HUES6 (cell line): Measurements from ENCODE around the gene C5orf15.
"Not testable (repeated sequence)": the region's sequence is repeated elsewhere in the genome, so short reads cannot be mapped to it uniquely, and the experiment has no call there.

Experiments
- H3K27ac ChIP-seq: 2 replicates; pipeline ENCODE4 v1.7.0; 2013; ENCODE audit warnings: low read depth, mild to moderate bottlenecking, low read length, inconsistent platforms
- H3K27me3 ChIP-seq: 2 replicates; pipeline ENCODE4 v1.6.1; 2013; ENCODE audit warnings: low read length; ENCODE audit not compliant: control insufficient read depth, insufficient read depth
- H3K36me3 ChIP-seq: 2 replicates; pipeline ENCODE4 v1.6.1; 2013; ENCODE audit warnings: low read length; ENCODE audit not compliant: control insufficient read depth, insufficient read depth
- H3K4me1 ChIP-seq: 2 replicates; pipeline ENCODE4 v1.6.1; 2013; ENCODE audit warnings: low read length; ENCODE audit not compliant: control insufficient read depth, insufficient read depth
- H3K4me3 ChIP-seq: 2 replicates; pipeline ENCODE4 v1.5.1; 2013; ENCODE audit warnings: low read depth, low read length
- H3K9ac ChIP-seq: one replicate; pipeline ENCODE4 v1.6.1; 2013; ENCODE audit warnings: mild to moderate bottlenecking, low read length
- H3K9me3 ChIP-seq: 2 replicates; pipeline ENCODE4 v1.6.1; 2013; ENCODE audit warnings: low read depth, low read length; ENCODE audit not compliant: control insufficient read depth, insufficient read depth

Gene C5orf15

DNA sequence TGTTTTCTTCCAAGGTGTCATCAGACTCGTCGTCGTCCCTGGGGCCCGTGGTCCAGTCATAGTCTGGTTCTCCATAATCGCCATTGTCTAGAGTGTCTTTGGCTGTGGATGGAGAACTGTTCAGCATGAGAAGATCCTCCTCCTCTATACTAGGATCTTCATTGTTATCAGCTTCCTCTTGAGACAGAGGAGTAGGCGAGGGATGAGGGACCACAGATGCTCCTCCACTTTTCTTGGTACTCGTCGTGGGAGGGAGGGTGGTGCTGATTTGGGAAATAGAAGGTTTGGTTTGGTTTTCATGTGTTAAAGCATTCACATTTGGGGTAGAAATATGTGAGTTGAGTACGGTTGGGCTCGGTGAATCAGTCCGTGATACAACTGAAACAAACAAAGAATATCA is 8.8 kb downstream of the C5orf15 start:
- Histone ChIP-seq H3K27me3 (no peaks in the 10 kb centered on the region), H3K36me3 (peaks cover 38% of the 10 kb centered on the region), H3K27ac (no peak overlapping the region), H3K9me3 (no peaks in the 10 kb centered on the region), H3K9ac (no peak overlapping the region), H3K4me1 (no peaks in the 10 kb centered on the region), H3K4me3 (no peak overlapping the region)

GRCh38 chr5:133957591-133957990 is 10.8 kb downstream of the C5orf15 start:
- no peak overlapping the region for H3K9ac ChIP-seq
- H3K4me1 ChIP-seq, result no peaks in the 10 kb centered on the region
- no peaks in the 10 kb centered on the region for H3K9me3 ChIP-seq
- no peak overlapping the region for H3K27ac ChIP-seq
- no peaks in the 10 kb centered on the region for H3K27me3 ChIP-seq
- H3K36me3 ChIP-seq, result peaks cover 39% of the 10 kb centered on the region
- no peak overlapping the region for H3K4me3 ChIP-seq

- Histone ChIP-seq H3K27me3 (no peaks in the 10 kb centered on the region), H3K9me3 (no peaks in the 10 kb centered on the region), H3K27ac (no peak overlapping the region), H3K4me3 (no peak overlapping the region), H3K9ac (no peak overlapping the region), H3K36me3 (peaks cover 39% of the 10 kb centered on the region), H3K4me1 (no peaks in the 10 kb centered on the region)
Measured at GRCh38 chr5:133957080-133957479, 11.3 kb downstream of the C5orf15 start.

GRCh38 chr5:133956196-133956595 is 12.2 kb downstream of the C5orf15 start:
- H3K27ac ChIP-seq, H3K4me1 ChIP-seq, H3K27me3 ChIP-seq, H3K9me3 ChIP-seq, H3K9ac ChIP-seq, H3K4me3 ChIP-seq: not testable (repeated sequence)
- peaks cover 39% of the 10 kb centered on the region for H3K36me3 ChIP-seq

- Histone ChIP-seq H3K27ac (no peak overlapping the region), H3K9ac (no peak overlapping the region), H3K9me3 (no peaks in the 10 kb centered on the region), H3K27me3 (no peaks in the 10 kb centered on the region), H3K36me3 (peaks cover 27% of the 10 kb centered on the region), H3K4me1 (no peaks in the 10 kb centered on the region), H3K4me3 (no peak overlapping the region)
Measured at GRCh38 chr5:133953568-133954145, 14.8 kb downstream of the C5orf15 start.

DNA sequence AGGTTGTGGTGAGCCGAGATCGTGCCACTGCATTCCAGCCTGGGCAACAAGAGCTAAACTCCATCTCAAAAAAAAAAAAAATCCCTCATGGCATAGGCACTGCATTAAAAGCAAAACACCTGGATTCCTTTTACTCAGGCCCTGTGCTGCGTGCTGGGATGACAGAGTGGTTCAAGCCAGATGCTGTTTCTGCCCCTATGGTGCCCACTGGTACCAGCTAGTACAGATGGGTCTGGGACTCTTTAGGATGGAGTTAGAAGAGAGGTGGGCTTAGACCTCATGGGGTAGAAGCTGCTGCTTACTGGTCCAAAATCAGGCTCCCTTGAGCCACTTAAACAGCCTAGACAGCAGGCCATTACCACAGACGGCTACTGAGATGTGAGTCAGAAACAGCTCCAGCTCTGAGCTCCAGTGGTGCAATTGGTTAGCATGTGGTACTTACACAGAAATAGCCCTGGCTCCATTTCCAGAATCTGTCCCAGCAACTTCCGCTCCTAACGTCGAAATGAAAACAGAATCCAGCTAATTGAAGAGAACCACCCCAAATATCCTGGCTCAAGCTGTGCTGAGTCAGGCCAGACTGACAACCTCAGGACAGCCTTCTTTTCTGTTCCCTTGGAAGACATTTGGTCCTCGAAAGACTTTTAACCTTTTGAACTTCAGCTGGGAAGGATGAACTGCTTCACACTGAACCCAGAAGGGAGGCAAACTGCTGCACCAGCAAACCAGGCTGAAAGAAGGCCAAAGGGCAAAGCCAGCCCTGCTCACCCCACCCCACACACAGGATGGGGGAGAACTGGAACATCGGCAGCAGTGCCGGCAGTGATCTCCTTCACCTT is 15.5 kb downstream of the C5orf15 start:
- Histone ChIP-seq H3K4me1 (no peaks in the 10 kb centered on the region), H3K9ac (no peak overlapping the region), H3K9me3 (no peaks in the 10 kb centered on the region), H3K4me3 (no peak overlapping the region), H3K36me3 (peaks cover 25% of the 10 kb centered on the region), H3K27me3 (no peaks in the 10 kb centered on the region), H3K27ac (no peak overlapping the region)

DNA sequence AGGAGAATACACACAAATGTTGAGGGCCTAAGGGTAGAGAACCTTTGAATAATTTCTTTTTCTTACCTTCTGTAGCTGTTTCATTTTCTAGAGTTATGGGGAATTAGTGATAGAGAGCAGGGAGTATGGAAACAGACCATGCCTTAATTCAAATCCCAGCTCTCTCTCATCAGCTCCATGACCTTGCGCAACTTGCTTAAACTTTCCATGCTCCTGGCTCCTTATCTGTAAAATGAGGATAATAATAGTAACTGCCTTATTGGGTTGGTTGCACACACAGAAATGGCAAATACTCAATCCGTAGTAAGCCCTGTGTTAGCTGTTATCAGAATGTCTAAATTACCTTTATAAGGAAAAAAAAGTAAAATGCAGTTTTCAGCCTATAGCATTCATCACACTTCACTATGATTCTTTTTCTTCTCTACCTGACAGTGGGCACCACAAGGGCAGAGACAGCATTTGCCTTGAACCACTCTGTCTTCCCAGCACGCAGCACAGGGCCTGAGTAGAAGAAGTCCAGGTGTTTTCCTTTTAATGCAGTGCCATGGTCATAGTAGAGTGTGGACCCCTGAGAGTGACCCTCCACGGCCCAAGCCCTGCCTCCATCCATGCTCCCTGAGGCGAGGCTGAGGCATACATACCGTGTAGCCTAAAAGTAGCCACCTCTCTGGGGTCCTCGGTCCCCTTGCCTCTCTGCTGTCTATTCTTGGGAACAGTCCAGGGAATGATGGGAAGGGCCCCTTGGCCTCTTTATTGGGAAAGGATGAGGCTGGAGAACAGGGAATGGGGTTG is 17.4 kb downstream of the C5orf15 start:
- H3K4me3 ChIP-seq, result no peak overlapping the region
- no peaks in the 10 kb centered on the region for H3K4me1 ChIP-seq
- no peaks in the 10 kb centered on the region for H3K27me3 ChIP-seq
- no peak overlapping the region for H3K27ac ChIP-seq
- peaks cover 10% of the 10 kb centered on the region for H3K36me3 ChIP-seq
- no peaks in the 10 kb centered on the region for H3K9me3 ChIP-seq
- H3K9ac ChIP-seq, result no peak overlapping the region

DNA sequence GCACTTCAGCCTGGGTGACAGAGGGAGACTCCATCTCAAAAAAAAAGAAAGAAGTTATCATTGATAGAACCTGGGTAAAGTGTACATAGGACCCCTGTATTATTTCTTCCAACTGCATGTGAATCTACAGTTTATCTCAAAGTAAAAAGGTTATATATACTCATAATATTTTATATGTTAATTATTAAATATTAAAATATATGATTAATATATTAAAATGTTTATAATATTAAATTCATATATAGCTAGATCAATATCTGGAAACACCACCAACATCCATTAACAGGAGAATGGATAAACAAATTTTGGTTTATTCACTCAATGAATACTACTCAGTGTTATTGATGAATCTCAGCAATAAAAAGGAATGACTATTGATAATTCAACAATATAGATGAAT is 19.7 kb downstream of the C5orf15 start:
- Histone ChIP-seq H3K9me3 (no peaks in the 10 kb centered on the region), H3K9ac (no peak overlapping the region), H3K36me3 (no peaks in the 10 kb centered on the region), H3K4me3 (no peak overlapping the region), H3K27me3 (no peaks in the 10 kb centered on the region), H3K27ac (no peak overlapping the region), H3K4me1 (no peaks in the 10 kb centered on the region)

GRCh38 chr5:133947431-133947841 is 21.0 kb downstream of the C5orf15 start:
- no peak overlapping the region for H3K9ac ChIP-seq
- H3K4me1 ChIP-seq, result no peaks in the 10 kb centered on the region
- H3K36me3 ChIP-seq, result no peaks in the 10 kb centered on the region
- no peak overlapping the region for H3K27ac ChIP-seq
- no peaks in the 10 kb centered on the region for H3K27me3 ChIP-seq
- no peak overlapping the region for H3K4me3 ChIP-seq
- H3K9me3 ChIP-seq, result no peaks in the 10 kb centered on the region

GRCh38 chr5:133945568-133945967 is 22.9 kb downstream of the C5orf15 start:
- Histone ChIP-seq H3K4me1 (no peaks in the 10 kb centered on the region), H3K27ac (no peak overlapping the region), H3K36me3 (no peaks in the 10 kb centered on the region), H3K4me3 (no peak overlapping the region), H3K9ac (no peak overlapping the region), H3K9me3 (no peaks in the 10 kb centered on the region), H3K27me3 (no peaks in the 10 kb centered on the region)
